ENCODE results near the gene SATB1. TPM values are rescaled to one million over a fixed set of nuclear protein-coding genes. Genes with fewer than 3 reads are reported as not detected.

Gene SATB1
- total and polyA plus RNA-seq, 2 donors = 40.3 to 74.2 TPM

GRCh38 chr3:18378218-18378617 lies 46.9 kb downstream of the SATB1 start:
- no peak for DNase-seq (ENCODE audit: extremely low spot score)
- Histone ChIP-seq H3K4me3 (ENCODE audit: low read depth, low read length) (no peak overlapping the region), H3K27ac (ENCODE audit: low read depth) (no peak overlapping the region), H3K4me1 (ENCODE audit: insufficient read depth) (no peaks in the 10 kb centered on the region), H3K36me3 (ENCODE audit: insufficient read depth) (no peaks in the 10 kb centered on the region)
- 83% methylated on average over 2 of the region's 2 CpGs for WGBS

- no peaks in the 10 kb centered on the region for H3K4me1 ChIP-seq (ENCODE audit: insufficient read depth)
- H3K36me3 ChIP-seq (ENCODE audit: insufficient read depth) = no peaks in the 10 kb centered on the region
- no peak overlapping the region for H3K27ac ChIP-seq (ENCODE audit: low read depth)
- DNase-seq (ENCODE audit: extremely low spot score) = no peak
- no peak overlapping the region for H3K4me3 ChIP-seq (ENCODE audit: low read depth, low read length)
- 74% methylated on average over 3 of the region's 3 CpGs for WGBS
Observed at GRCh38 chr3:18376682-18377081, 48.5 kb downstream of the SATB1 start.

DNA sequence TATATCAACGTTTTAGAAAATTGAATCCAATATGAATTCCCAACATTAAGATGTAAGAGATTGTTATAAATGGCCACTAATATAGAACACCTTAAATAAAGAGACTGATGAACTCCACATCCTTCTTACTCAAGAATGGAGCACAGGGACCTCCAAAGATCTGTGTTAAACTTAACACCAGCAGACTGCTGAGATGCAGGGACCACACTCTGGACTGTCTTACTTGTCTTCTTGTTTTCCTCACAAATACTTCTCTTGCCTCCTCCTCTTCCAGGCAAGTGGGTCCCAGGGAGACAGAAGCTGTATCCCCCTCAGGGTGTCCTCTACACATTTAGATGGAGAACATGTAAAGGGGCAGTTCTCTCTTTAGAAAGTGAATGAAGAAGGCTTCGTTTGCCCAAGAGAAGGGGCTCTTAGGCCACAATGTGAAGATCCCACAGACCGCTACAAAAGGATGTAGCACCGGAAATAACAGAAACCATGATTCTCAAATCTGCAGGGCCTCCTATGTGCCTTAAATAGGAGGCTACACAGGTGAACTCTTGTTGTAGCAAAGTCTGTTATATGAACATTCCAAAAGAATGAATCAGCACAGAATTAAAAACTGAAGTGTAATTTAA lies 52.2 kb downstream of the SATB1 start:
- H3K36me3 ChIP-seq (ENCODE audit: insufficient read depth) = no peaks in the 10 kb centered on the region
- no peak for DNase-seq (ENCODE audit: extremely low spot score)
- no peak overlapping the region for H3K4me3 ChIP-seq (ENCODE audit: low read depth, low read length)
- H3K4me1 ChIP-seq (ENCODE audit: insufficient read depth) = no peaks in the 10 kb centered on the region
- no peak overlapping the region for H3K27ac ChIP-seq (ENCODE audit: low read depth)
- WGBS = 81% methylated on average over 4 of the region's 4 CpGs

- no peak for DNase-seq (ENCODE audit: extremely low spot score)
- WGBS = 97% methylated on average over 7 of the region's 7 CpGs
Observed at GRCh38 chr3:18370672-18371071, 54.5 kb downstream of the SATB1 start.

GRCh38 chr3:18369551-18370185 lies 55.5 kb downstream of the SATB1 start:
- Histone ChIP-seq H3K36me3 (ENCODE audit: insufficient read depth) (no peaks in the 10 kb centered on the region), H3K27ac (ENCODE audit: low read depth) (no peak overlapping the region), H3K4me1 (ENCODE audit: insufficient read depth) (no peaks in the 10 kb centered on the region), H3K4me3 (ENCODE audit: low read depth, low read length) (no peak overlapping the region)
- 80% methylated on average over 13 of the region's 13 CpGs for WGBS
- DNase-seq (ENCODE audit: extremely low spot score) = no peak

More at GRCh38 chr3:18370672-18371071, 54.5 kb downstream of the SATB1 start:
- Histone ChIP-seq H3K36me3 (ENCODE audit: insufficient read depth) (no peaks in the 10 kb centered on the region), H3K27ac (ENCODE audit: low read depth) (no peak overlapping the region), H3K4me1 (ENCODE audit: insufficient read depth) (no peaks in the 10 kb centered on the region), H3K4me3 (ENCODE audit: low read depth, low read length) (no peak overlapping the region)

DNA sequence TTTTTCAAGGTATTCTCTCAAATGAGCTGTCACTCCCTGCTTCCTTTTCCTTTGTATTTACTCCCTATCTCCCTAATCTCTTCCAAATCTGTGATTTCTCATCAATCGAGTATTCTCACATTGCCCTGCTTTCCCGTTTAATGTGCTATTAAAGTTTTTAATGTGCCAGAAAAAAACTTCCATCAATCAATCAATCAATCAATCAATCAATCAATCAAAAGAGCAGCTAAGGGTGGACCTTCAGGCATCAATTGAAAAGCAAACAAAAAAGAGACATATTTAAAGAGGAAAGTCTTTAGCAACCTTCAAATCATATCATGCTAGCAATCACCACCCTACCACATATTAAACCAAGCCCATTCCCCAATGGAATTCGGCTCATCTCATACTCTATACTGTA lies 58.9 kb downstream of the SATB1 start:
- Histone ChIP-seq H3K36me3 (ENCODE audit: insufficient read depth) (no peaks in the 10 kb centered on the region), H3K4me3 (ENCODE audit: low read depth, low read length) (no peak overlapping the region), H3K27ac (ENCODE audit: low read depth) (no peak overlapping the region), H3K4me1 (ENCODE audit: insufficient read depth) (no peaks in the 10 kb centered on the region)
- WGBS = 90% methylated on average over 3 of the region's 3 CpGs
- DNase-seq (ENCODE audit: extremely low spot score) = no peak

- Histone ChIP-seq H3K4me1 (ENCODE audit: insufficient read depth) (no peaks in the 10 kb centered on the region), H3K36me3 (ENCODE audit: insufficient read depth) (no peaks in the 10 kb centered on the region), H3K27ac (ENCODE audit: low read depth) (no peak overlapping the region), H3K4me3 (ENCODE audit: low read depth, low read length) (no peak overlapping the region)
- DNase-seq (ENCODE audit: extremely low spot score) = no peak
- WGBS = 96% methylated on average over 2 of the region's 2 CpGs
Observed at GRCh38 chr3:18363338-18363737, 61.8 kb downstream of the SATB1 start.

DNA sequence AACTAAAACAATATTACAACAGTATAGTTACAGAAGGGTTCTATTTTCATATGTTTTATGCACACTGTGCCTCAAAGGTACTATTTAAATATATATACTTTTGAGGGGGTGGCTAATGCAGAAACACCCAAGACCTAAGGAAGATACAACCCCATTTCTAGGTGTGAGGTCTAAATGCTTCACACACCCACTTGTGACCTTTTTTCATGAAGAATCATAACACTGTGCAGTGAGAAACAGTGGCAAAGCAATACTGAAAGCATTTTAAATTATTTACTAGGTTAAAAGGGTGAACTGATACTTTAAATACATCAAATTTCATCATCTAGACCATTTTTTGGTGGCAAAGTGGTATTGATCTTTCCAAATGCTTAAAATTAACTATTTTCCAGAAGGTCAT lies 67.4 kb downstream of the SATB1 start:
- H3K27ac ChIP-seq (ENCODE audit: low read depth) = no peak overlapping the region
- no peaks in the 10 kb centered on the region for H3K4me1 ChIP-seq (ENCODE audit: insufficient read depth)
- no peak overlapping the region for H3K4me3 ChIP-seq (ENCODE audit: low read depth, low read length)
- DNase-seq (ENCODE audit: extremely low spot score) = no peak
- H3K36me3 ChIP-seq (ENCODE audit: insufficient read depth) = no peaks in the 10 kb centered on the region

DNA sequence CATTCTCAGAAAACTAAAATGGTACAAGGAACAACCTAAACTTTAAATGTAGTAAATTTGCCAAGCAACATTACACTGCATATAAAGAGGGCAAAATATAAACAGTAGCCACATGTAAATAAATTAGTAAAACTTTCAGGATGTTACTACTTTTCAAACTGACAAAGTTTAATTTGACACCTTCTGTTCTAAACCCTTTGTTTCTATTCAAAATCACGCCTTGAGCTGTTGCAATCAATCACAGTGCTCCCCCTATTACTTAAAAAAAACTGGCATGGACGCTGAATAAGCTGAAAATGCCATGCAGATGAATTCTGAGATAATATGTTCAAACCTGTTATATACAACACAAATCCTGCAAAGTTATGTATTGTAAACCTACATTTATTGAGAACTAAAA lies 69.3 kb downstream of the SATB1 start:
- WGBS = 85% methylated on average over 2 of the region's 2 CpGs
- no peaks in the 10 kb centered on the region for H3K36me3 ChIP-seq (ENCODE audit: insufficient read depth)
- no peaks in the 10 kb centered on the region for H3K4me1 ChIP-seq (ENCODE audit: insufficient read depth)
- no peak overlapping the region for H3K4me3 ChIP-seq (ENCODE audit: low read depth, low read length)
- H3K27ac ChIP-seq (ENCODE audit: low read depth) = no peak overlapping the region
- no peak for DNase-seq (ENCODE audit: extremely low spot score)

GRCh38 chr3:18354701-18355100 lies 70.4 kb downstream of the SATB1 start:
- DNase-seq (ENCODE audit: extremely low spot score) = no peak
- no peak overlapping the region for H3K4me3 ChIP-seq (ENCODE audit: low read depth, low read length)
- 56% methylated on average over 5 of the region's 5 CpGs for WGBS
- H3K36me3 ChIP-seq (ENCODE audit: insufficient read depth) = no peaks in the 10 kb centered on the region
- H3K4me1 ChIP-seq (ENCODE audit: insufficient read depth) = no peaks in the 10 kb centered on the region
- H3K27ac ChIP-seq (ENCODE audit: low read depth) = no peak overlapping the region

DNA sequence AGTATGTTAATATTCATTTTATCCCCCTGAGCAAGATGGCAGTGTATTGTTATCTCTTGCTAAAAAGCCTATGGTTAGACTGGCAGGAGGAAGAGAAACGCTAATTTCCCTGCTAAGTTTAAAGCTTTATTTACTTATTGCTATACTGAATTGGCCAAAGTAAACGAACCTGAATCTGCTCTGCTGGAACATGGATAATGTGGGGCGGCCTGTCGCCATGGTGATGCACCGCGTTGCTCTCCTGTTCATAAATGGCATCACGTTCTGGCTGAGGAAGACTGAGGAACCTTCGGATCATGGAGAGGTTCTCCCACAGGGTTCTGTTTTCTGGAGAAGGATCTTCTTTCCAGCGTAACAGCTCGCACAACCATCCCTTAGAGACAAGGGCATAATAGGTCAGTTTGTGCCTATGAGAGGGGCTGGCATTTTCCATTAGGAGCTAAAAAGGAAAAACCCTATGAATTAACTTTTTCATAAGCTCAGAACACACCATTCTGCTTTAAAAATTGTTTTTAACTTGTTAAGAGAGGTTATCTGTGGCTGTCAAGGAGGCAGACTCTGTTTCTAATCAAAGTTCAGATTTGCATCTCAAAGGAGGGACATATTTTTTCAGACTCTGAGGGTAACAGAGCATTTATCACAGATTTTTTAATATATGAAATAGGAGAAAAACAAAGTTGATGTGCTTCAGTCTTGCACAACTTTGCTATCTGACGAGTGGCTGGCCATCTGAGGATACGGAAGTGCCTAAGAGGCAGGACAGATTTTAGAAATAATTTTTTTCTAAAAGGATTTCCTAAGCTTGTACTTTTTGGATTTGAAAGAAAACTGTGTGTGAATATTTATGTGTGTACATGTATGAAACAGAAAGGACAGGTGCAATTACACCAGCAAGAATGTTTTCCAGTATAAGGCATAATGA lies 73.1 kb downstream of the SATB1 start:
- H3K4me1 ChIP-seq (ENCODE audit: insufficient read depth) = no peaks in the 10 kb centered on the region
- WGBS = 81% methylated on average over 12 of the region's 12 CpGs
- H3K27ac ChIP-seq (ENCODE audit: low read depth) = no peak overlapping the region
- H3K36me3 ChIP-seq (ENCODE audit: insufficient read depth) = peaks cover 1% of the 10 kb centered on the region
- DNase-seq (ENCODE audit: extremely low spot score) = no peak
- no peak overlapping the region for H3K4me3 ChIP-seq (ENCODE audit: low read depth, low read length)

- no peak overlapping the region for H3K27ac ChIP-seq (ENCODE audit: low read depth)
- WGBS = 90% methylated on average over 5 of the region's 5 CpGs
- DNase-seq (ENCODE audit: extremely low spot score) = no peak
- H3K4me1 ChIP-seq (ENCODE audit: insufficient read depth) = no peaks in the 10 kb centered on the region
- H3K4me3 ChIP-seq (ENCODE audit: low read depth, low read length) = no peak overlapping the region
- peaks cover 1% of the 10 kb centered on the region for H3K36me3 ChIP-seq (ENCODE audit: insufficient read depth)
Observed at GRCh38 chr3:18351069-18351628, 74.0 kb downstream of the SATB1 start.

DNA sequence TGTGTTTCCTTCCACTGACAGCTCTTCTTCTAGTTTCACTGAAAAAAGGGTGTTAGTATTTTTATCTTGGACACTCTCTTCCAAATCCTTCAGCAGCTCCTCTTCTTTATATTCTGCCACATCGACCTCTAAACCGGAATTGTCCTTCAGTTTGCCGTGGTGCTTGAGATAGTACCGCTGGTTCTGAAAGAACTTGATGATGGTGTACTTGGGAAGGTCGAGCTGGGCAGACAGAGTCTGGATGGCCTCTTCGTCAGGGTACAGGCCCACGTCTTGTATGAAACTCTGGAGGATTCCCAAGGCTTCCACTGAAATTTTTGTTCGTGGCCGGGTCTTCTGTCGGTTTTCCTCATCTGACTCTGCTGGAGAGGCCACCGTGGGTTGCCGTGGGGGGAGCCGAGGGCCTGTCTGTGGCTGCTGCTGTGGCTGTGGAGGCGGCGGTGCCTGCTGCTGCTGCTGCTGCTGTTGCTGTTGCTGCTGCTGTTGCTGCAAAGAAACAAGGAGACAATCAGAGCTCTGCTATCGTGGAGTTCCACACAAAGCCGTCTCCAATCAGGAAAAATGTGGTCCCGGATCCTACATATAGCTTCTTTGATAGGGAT lies 75.8 kb downstream of the SATB1 start:
- peaks cover 1% of the 10 kb centered on the region for H3K36me3 ChIP-seq (ENCODE audit: insufficient read depth)
- H3K4me3 ChIP-seq (ENCODE audit: low read depth, low read length) = no peak overlapping the region
- H3K27ac ChIP-seq (ENCODE audit: low read depth) = no peak overlapping the region
- DNase-seq (ENCODE audit: extremely low spot score) = no peak
- no peaks in the 10 kb centered on the region for H3K4me1 ChIP-seq (ENCODE audit: insufficient read depth)
- WGBS = 92% methylated on average over 18 of the region's 18 CpGs
